Measurements from ENCODE around the gene DICER1. TPM values are rescaled to one million over a fixed set of nuclear protein-coding genes. Genes with fewer than 3 reads are reported as not detected.

DICER1 gene
- total RNA-seq, 1 donor from 2014 or later = 71.1 TPM

- H3K4me1 ChIP-seq = peaks cover 54% of the 10 kb centered on the region
- intact Hi-C loops (cut with DNase I) = no loop called here
- no peak overlapping the region for H3K27ac ChIP-seq
- no peaks in the 10 kb centered on the region for H3K36me3 ChIP-seq
- H3K4me3 ChIP-seq = no peak overlapping the region
- ATAC-seq (no peak), DNase-seq (no peak)
- H3K27me3 ChIP-seq = no peaks in the 10 kb centered on the region
- no peaks in the 10 kb centered on the region for H3K9me3 ChIP-seq
- TF ChIP-seq, protein P1, sequence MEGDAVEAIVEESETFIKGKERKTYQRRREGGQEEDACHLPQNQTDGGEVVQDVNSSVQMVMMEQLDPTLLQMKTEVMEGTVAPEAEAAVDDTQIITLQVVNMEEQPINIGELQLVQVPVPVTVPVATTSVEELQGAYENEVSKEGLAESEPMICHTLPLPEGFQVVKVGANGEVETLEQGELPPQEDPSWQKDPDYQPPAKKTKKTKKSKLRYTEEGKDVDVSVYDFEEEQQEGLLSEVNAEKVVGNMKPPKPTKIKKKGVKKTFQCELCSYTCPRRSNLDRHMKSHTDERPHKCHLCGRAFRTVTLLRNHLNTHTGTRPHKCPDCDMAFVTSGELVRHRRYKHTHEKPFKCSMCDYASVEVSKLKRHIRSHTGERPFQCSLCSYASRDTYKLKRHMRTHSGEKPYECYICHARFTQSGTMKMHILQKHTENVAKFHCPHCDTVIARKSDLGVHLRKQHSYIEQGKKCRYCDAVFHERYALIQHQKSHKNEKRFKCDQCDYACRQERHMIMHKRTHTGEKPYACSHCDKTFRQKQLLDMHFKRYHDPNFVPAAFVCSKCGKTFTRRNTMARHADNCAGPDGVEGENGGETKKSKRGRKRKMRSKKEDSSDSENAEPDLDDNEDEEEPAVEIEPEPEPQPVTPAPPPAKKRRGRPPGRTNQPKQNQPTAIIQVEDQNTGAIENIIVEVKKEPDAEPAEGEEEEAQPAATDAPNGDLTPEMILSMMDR (IDR thresholded peaks at IDR 0.05) = no peak
These were observed 3.5 kb downstream of the DICER1 start for GRCh38 chr14:95153866-95154265.

DNA sequence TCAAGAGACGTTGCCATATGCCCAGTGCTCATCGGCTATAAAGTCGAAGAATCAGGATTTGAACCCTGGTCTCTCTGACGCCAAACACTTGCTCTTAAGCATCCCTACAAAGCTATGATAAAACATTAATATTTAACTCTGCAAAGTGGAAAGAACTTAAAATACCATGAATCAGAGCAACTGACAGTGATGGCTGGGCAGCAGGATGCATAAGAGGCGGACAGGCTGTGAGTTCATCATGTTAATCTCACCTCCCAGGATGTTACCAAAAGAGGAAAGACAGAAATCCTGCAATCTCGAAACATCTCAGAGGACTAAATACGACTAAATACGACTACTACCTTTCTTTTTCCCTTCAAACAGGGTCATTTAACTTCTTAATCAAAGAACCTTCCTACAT, 5.8 kb downstream of the DICER1 start:
- H3K27me3 ChIP-seq = no peaks in the 10 kb centered on the region
- peaks cover 60% of the 10 kb centered on the region for H3K4me1 ChIP-seq
- no peaks in the 10 kb centered on the region for H3K9me3 ChIP-seq
- TF ChIP-seq, protein P1 (IDR thresholded peaks at IDR 0.05) = no peak
- no peaks in the 10 kb centered on the region for H3K36me3 ChIP-seq
- ATAC-seq = no peak
- H3K4me3 ChIP-seq = no peak overlapping the region
- DNase-seq = no peak
- H3K27ac ChIP-seq = no peak overlapping the region
- intact Hi-C loops (cut with DNase I) = no loop called here

DNA sequence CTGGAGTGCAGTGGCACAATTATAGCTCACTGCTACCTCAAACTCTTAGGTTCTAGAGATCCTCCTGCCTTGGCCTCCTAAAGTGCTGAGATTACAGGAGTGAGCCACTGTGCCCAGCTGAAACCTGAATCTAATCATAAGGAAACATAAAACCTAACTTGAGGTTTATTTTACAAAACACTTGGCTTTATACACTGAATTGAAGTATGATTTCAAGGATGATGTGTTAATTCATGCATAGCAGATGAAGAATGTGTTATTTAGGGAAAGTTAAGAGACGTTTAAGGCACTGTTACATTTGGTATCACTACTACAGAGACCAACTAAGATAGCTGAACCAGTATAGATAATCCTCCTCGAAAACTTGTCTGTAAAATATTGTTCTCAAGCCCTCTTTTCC, 6.4 kb downstream of the DICER1 start:
- no peaks in the 10 kb centered on the region for H3K36me3 ChIP-seq
- H3K27ac ChIP-seq = no peak overlapping the region
- intact Hi-C loops (cut with DNase I) = no loop called here
- DNase-seq (no peak), ATAC-seq (no peak)
- H3K27me3 ChIP-seq = no peaks in the 10 kb centered on the region
- TF ChIP-seq, protein P1 (IDR thresholded peaks at IDR 0.05) = no peak
- no peaks in the 10 kb centered on the region for H3K9me3 ChIP-seq
- H3K4me1 ChIP-seq = peaks cover 66% of the 10 kb centered on the region
- H3K4me3 ChIP-seq = no peak overlapping the region

DNA sequence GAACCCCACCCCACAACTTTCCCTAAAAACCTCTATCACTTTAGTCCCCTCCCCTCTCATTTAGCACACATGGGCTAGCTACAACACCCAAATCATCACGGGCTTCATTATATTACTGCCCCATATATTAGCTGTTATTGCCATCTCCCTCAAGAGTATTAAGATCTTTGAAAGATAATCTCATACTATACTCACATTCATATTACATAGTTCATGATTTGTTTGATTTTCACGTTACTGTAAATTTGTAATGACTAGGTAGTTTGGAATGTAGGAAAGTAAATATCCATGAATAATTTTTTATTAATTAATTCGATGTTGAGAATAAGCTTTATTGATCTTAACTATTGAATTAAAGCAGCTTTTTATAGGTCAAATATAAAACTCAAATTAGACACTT, 7.9 kb downstream of the DICER1 start:
- Histone ChIP-seq H3K27ac (no peak overlapping the region), H3K4me3 (no peak overlapping the region), H3K9me3 (no peaks in the 10 kb centered on the region), H3K4me1 (peaks cover 58% of the 10 kb centered on the region), H3K27me3 (no peaks in the 10 kb centered on the region), H3K36me3 (no peaks in the 10 kb centered on the region)
- DNase-seq = no peak
- TF ChIP-seq, protein P1 (IDR thresholded peaks at IDR 0.05) = no peak
- intact Hi-C loops (cut with DNase I) = no loop called here
- ATAC-seq = no peak

GRCh38 chr14:95147597-95147996, 9.7 kb downstream of the DICER1 start:
- DNase-seq (no peak), ATAC-seq (no peak)
- peaks cover 61% of the 10 kb centered on the region for H3K4me1 ChIP-seq
- no peak overlapping the region for H3K4me3 ChIP-seq
- H3K36me3 ChIP-seq = no peaks in the 10 kb centered on the region
- no peaks in the 10 kb centered on the region for H3K9me3 ChIP-seq
- H3K27me3 ChIP-seq = no peaks in the 10 kb centered on the region
- intact Hi-C loops (cut with DNase I) = no loop called here
- TF ChIP-seq, protein P1 (IDR thresholded peaks at IDR 0.05) = no peak
- no peak overlapping the region for H3K27ac ChIP-seq

GRCh38 chr14:95146079-95146771, 11.1 kb downstream of the DICER1 start:
- Histone ChIP-seq H3K27ac (no peak overlapping the region), H3K36me3 (no peaks in the 10 kb centered on the region), H3K9me3 (no peaks in the 10 kb centered on the region), H3K27me3 (no peaks in the 10 kb centered on the region), H3K4me1 (peaks cover 62% of the 10 kb centered on the region), H3K4me3 (no peak overlapping the region)
- ATAC-seq (peak; percentile 88), DNase-seq (peak; percentile 65)
- intact Hi-C loops (cut with DNase I) = no loop called here
- TF ChIP-seq, protein P1 (IDR thresholded peaks at IDR 0.05) = no peak

All from upper lobe of right lung (tissue), 1 donor.